Smooth muscle cell (in vitro differentiated cells): ENCODE data around the gene FEZ2. TPM values are rescaled to one million over a fixed set of nuclear protein-coding genes. Genes with fewer than 3 reads are reported as not detected.
A peak's percentile ranks its signal among the peaks of the same experiment; 100 is the strongest.

ENCODE experiments used
- DNase-seq: peaks from one replicate; lab custom pipeline; 2025; ENCODE audit not compliant: unreplicated experiment; lab: John Stamatoyannopoulos, UW
- H2AFZ ChIP-seq: fragments of 200-600 bp; sonication (generic); 2 replicates; pipeline ENCODE4 v1.6.0; 2016; ENCODE audit warnings: antibody characterized with exemption, low read depth, mild to moderate bottlenecking
- H3F3A ChIP-seq: fragments of 200-600 bp; sonication (generic); 2 replicates; pipeline ENCODE4 v1.6.0; 2017; ENCODE audit warnings: antibody characterized with exemption, low read depth
- H3K27ac ChIP-seq: fragments of 200-600 bp; sonication (generic); 2 replicates; pipeline ENCODE4 v1.5.1; 2016; ENCODE audit warnings: low read depth, mild to moderate bottlenecking
- H3K27me3 ChIP-seq: fragments of 200-600 bp; sonication (generic); 2 replicates; pipeline ENCODE4 v1.6.1; 2016; ENCODE audit warnings: low read depth, mild to moderate bottlenecking
- H3K36me3 ChIP-seq: fragments of 200-600 bp; sonication (generic); 2 replicates; pipeline ENCODE4 v1.5.1; 2016; ENCODE audit warnings: low read depth
- H3K4me1 ChIP-seq: fragments of 200-600 bp; sonication (generic); 2 replicates; pipeline ENCODE4 v1.5.1; 2016; ENCODE audit warnings: low read depth
- H3K4me2 ChIP-seq: fragments of 200-600 bp; sonication (generic); 2 replicates; pipeline ENCODE4 v1.6.0; 2016; ENCODE audit warnings: mild to moderate bottlenecking
- H3K4me3 ChIP-seq: fragments of 200-600 bp; sonication (generic); 2 replicates; pipeline ENCODE4 v1.5.1; 2016; ENCODE audit warnings: mild to moderate bottlenecking
- H3K79me2 ChIP-seq: fragments of 200-600 bp; sonication (generic); 2 replicates; pipeline ENCODE4 v1.6.0; 2016; ENCODE audit warnings: low read depth, mild to moderate bottlenecking
- H3K9ac ChIP-seq: fragments of 200-600 bp; sonication (generic); 2 replicates; pipeline ENCODE4 v1.6.0; 2016; ENCODE audit warnings: low read depth
- H3K9me3 ChIP-seq: fragments of 200-600 bp; sonication (generic); replicated peaks from 2 replicates; pipeline ENCODE4 v1.5.1; 2016; ENCODE audit warnings: low read depth
- H4K20me1 ChIP-seq: fragments of 200-600 bp; sonication (generic); 2 replicates; pipeline ENCODE4 v1.6.0; 2016; ENCODE audit warnings: low read depth
- CTCF ChIP-seq: fragments of 200-600 bp; sonication (generic); IDR thresholded peaks from 2 replicates; pipeline ENCODE4 v1.5.1; 2017; ENCODE audit warnings: borderline replicate concordance, mild to moderate bottlenecking, antibody characterized with exemption; ENCODE audit not compliant: insufficient read depth, poor library complexity, severe bottlenecking
- WGBS: methylation state at CpG from one replicate; pipeline ENCODE4 v1.1.7; 2016; ENCODE audit warnings: low lambda C conversion rate; 5-methylcytosine and 5-hydroxymethylcytosine counted together
- polyA plus RNA-seq: library from polyadenylated mRNA; unstranded; fragments of >200 nt; fragmentation: Nextera tagmentation; extraction: Ambion mirVana; gene quantifications from 2 replicates; pipeline ENCODE4 v1.2.1, GENCODE V29; 2016
- total RNA-seq: library from RNA; depleted of rRNA; stranded (reverse); fragments of >200 nt; gene quantifications from 2 replicates; pipeline ENCODE4 v1.2.3, GENCODE V29; 2014

Gene FEZ2
- total and polyA plus RNA-seq, 2 experiments from 2014 or later = 17.7 to 69.0 TPM

GRCh38 chr2:36511858-36512603, 85.9 kb downstream of the FEZ2 start:
- Histone ChIP-seq H3K36me3 (no peaks in the 10 kb centered on the region), H4K20me1 (no peaks in the 10 kb centered on the region), H3K9me3 (no peaks in the 10 kb centered on the region), H3K9ac (no peak overlapping the region), H3K79me2 (no peaks in the 10 kb centered on the region), H3K4me3 (no peak overlapping the region), H3K4me2 (no peak overlapping the region), H3K27ac (peak overlapping the region; percentile 30), H2AFZ (no peak overlapping the region), H3K27me3 (no peaks in the 10 kb centered on the region), H3K4me1 (no peaks in the 10 kb centered on the region), H3F3A (no peaks in the 10 kb centered on the region)
- TF ChIP-seq CTCF = no peak
- no peak for DNase-seq
- WGBS = 89% methylated on average over 9 of the region's 9 CpGs

GRCh38 chr2:36509075-36509474, 88.9 kb downstream of the FEZ2 start:
- Histone ChIP-seq H3K9ac (no peak overlapping the region), H3K27me3 (no peaks in the 10 kb centered on the region), H3K4me3 (no peak overlapping the region), H3K27ac (no peak overlapping the region), H3K4me1 (no peaks in the 10 kb centered on the region), H3K4me2 (no peak overlapping the region), H3K79me2 (no peaks in the 10 kb centered on the region), H2AFZ (no peak overlapping the region), H3F3A (no peaks in the 10 kb centered on the region), H3K36me3 (no peaks in the 10 kb centered on the region), H4K20me1 (no peaks in the 10 kb centered on the region), H3K9me3 (no peaks in the 10 kb centered on the region)
- DNase-seq = no peak
- TF ChIP-seq CTCF = no peak
- WGBS = 95% methylated on average over 6 of the region's 6 CpGs

GRCh38 chr2:36507408-36507812, 90.6 kb downstream of the FEZ2 start:
- no peak overlapping the region for H3K4me2 ChIP-seq
- no peaks in the 10 kb centered on the region for H3K4me1 ChIP-seq
- H3K9me3 ChIP-seq = no peaks in the 10 kb centered on the region
- no peak overlapping the region for H3K4me3 ChIP-seq
- peak; percentile 67 for TF ChIP-seq CTCF
- no peak overlapping the region for H3K27ac ChIP-seq
- no peaks in the 10 kb centered on the region for H3F3A ChIP-seq
- no peak for DNase-seq
- no peak overlapping the region for H2AFZ ChIP-seq
- H4K20me1 ChIP-seq = no peaks in the 10 kb centered on the region
- H3K9ac ChIP-seq = no peak overlapping the region
- H3K27me3 ChIP-seq = no peaks in the 10 kb centered on the region
- no peaks in the 10 kb centered on the region for H3K79me2 ChIP-seq
- no peaks in the 10 kb centered on the region for H3K36me3 ChIP-seq

Other genes starting within 250 kb of the FEZ2 start
- gene CRIM1, start 242.4 kb downstream of the FEZ2 start, total RNA-seq = 28.0 and 32.8 TPM in 2 replicates
- 10.1 and 15.7 TPM in 2 replicates for gene CRIM1, start 242.4 kb downstream of the FEZ2 start, polyA plus RNA-seq
- 0.13 TPM in 1 of 2 replicates, not detected in the other for gene VIT, start 98.5 kb upstream of the FEZ2 start, total RNA-seq
- gene VIT, start 98.5 kb upstream of the FEZ2 start, polyA plus RNA-seq = not detected in 2 replicates